T-helper 2 cell treated with Interferon-gamma antibody and Interleukin-4, amounts not matched to agents 100 ng/mL and 5 ng/mL, for 36 hours (primary cell): ENCODE measurements around the gene STK24. TPM values are rescaled to one million over a fixed set of nuclear protein-coding genes. Genes with fewer than 3 reads are reported as not detected.

ENCODE experiments used
- intact Hi-C: fragments of 100-400 bp; cut with micrococcal nuclease; formaldehyde crosslinking; loops from one replicate; pipeline ENCODE4 v1.15.1; 2023
- total RNA-seq: library from RNA; stranded (reverse); gene quantifications from 2 replicates; pipeline ENCODE4 v1.2.3, GENCODE V29; 2022

STK24 gene
- total RNA-seq, 1 donor from 2014 or later: 139 TPM

DNA sequence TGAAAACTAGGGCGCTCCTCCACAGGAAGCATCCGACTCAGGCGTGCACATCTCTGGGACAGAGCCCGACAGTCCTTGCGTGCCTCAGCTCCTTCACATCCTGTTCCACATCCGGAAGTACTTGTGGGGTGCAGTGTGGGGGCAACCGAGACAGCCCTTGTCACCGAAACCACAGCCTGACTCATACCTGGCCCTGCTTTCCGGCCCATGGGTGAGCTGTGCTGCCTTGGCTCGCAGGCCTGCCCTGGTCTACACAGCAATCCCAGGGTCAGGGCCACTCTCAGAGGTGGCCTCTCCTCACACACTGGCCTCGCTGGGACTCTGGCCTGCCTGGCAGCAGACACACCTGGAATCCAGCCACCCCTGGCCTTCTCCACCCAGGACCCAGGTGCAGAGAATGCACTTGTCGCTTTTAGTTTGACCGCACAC lies 100.4 kb downstream of the STK24 start:
- intact Hi-C loops: loop anchor here (1.0 to 10.0 kb wide), 8 partner anchors 9 to 1262 kb away; partner anchors contain the start of gene STK24

DNA sequence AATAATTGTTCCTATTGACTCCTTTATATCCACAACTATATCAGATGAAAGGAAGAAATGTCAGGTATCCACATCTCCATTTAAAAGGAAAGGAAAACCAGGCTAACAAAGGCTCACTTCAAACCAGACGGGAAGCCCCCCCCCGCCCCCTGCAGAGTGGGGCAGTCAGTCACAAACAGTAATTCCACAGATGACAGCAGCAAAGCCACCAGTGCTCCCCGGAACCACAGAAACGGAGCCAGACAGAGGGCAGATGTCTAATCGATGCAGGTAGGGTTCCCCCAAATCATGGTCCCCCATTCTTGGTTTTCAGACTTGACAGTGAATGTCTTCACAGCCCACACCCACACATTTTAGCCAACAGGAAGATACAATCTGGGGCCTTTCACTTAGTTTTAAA lies 100.8 kb downstream of the STK24 start:
- intact Hi-C loops: loop anchor here (1.0 to 10.0 kb wide), 8 partner anchors 9 to 1261 kb away; partner anchors contain the start of gene STK24

DNA sequence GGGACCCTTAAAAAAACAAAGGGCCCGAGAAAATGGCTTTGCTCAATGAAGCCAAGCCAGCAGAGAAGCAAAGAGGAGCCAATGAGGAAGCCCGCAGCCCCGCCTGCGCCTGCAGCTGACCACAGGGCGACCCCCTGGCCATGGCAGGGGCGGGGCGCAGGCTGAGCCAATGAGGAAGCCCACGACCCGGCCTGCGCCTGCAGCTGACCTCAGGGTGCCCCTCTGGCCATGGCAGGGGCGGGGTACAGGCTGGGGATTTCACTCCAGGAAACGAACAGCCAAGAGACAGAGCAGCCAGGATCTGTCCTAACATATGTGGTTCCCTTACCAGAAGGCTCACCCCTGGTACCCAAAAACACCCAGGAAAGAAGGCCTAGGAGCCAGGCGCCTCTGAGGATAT lies 101.4 kb downstream of the STK24 start:
- intact Hi-C loops: loop anchor here (5.0 to 10.0 kb wide), 3 partner anchors 498 to 1261 kb away; no protein-coding TSS in a partner anchor

DNA sequence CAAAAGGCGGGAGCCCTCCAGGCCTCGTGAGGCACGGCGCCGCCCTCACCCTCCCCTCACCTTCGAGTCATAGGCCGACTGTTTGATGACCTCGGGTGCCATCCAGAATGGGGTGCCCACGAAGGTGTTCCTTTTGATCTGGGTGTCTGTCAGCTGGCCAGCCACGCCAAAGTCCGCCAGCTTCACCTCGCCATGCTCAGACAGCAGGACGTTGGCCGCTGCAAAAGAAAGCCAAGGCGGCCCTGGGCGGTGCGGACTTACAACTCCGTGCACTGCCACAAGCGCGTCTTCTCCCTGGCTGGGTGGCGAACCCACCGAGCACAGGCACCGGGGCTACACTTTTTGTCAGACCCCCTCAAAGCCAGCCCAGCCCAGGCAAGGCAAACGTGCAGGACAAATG lies 102.1 kb downstream of the STK24 start:
- intact Hi-C loops: loop anchor here (5.0 to 10.0 kb wide), 3 partner anchors 497 to 1260 kb away; no protein-coding TSS in a partner anchor

DNA sequence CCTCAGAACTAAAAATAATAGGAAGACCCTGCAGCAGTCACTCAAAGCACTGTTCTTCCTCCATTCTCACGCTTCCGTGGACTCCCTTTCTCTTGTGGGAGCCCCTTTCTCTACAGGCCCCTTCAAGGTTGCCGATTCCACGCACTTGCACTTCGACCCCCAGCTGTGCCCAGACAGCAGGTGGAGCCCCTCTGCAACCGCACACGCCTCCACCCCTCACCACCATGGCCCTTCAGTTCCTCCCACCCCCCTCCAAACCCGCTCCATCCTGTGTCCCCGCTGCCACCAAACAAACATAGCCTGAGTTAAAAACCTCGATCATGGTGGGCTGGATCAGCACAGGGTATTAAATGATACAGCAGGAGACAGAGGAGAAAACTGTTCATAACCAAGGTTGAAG lies 102.6 kb downstream of the STK24 start:
- intact Hi-C loops: loop anchor here (10.0 kb wide), 2 partner anchors 581 to 1259 kb away; no protein-coding TSS in a partner anchor

DNA sequence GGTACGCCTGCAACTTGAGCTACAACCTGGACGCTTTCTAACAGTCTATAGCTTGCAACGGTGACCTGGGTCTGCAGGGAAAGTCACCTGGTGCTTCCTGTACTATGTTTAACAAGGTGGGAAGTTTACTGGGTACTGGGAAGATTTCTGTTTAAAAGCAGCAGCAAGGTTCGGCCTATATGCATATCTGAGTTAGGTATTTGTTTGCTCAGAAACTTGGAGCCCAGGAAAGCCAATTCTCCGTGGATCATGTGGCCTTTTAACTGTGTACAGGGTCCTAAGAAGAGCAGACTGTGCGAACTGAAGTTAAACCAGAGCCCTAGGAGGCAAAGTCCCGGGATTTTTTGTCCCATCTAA lies 103.1 kb downstream of the STK24 start:
- intact Hi-C loops: loop anchor here (10.0 kb wide), 2 partner anchors 581 to 1259 kb away; no protein-coding TSS in a partner anchor

DNA sequence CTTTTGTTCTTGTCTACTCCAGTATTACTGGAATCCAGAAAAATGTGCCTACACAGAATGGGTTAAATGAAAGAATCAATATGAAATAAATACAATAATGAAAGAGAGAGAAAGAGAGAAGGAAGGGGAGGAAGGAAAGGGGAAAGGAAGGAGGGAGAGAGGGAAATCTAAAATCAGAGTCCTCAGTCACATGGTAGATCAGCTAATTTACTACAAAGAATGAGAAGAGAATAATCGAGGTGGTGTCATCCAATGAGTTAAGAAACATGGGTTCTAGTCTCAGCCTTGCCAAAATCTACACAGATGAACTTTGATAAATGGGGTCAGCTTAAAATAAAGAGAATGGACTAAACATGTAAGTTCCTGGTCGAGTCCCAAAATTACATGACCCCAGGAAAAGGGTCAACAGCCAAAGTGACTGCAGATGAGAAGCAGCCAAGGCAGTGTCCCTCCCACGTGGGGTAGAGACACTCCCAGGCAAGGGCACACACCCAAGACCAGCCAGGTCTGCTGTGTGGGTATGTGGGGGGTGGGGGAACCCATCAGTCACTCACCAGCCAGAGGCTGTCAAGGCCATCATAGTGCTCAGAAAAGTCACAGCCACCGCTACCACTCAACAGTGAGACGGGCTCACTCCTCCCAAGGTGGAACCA lies 103.6 kb downstream of the STK24 start:
- intact Hi-C loops: loop anchor here (10.0 kb wide), 2 partner anchors 582 to 1258 kb away; no protein-coding TSS in a partner anchor

DNA sequence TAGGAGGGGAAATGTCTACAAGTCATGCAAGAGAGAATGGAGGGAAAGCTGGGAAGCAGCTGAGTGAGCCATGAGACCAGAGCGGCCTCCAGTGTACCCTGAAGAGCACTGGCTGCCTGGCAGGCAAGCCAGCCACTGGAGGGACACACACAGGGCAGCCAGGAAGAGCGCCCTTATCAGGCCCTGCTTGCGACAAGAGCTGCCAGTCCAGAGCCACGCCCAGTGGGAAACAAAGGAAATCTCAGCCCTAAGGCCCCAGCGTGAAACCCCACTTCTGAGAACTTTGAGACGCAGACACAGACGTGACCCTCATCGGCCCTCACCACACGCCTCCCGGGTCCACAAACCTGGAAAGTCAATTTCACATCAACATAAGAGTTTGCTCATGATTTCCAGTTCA lies 105.0 kb downstream of the STK24 start:
- intact Hi-C loops: loop anchor here (10.0 kb wide), 2 partner anchors 583 to 1257 kb away; no protein-coding TSS in a partner anchor

DNA sequence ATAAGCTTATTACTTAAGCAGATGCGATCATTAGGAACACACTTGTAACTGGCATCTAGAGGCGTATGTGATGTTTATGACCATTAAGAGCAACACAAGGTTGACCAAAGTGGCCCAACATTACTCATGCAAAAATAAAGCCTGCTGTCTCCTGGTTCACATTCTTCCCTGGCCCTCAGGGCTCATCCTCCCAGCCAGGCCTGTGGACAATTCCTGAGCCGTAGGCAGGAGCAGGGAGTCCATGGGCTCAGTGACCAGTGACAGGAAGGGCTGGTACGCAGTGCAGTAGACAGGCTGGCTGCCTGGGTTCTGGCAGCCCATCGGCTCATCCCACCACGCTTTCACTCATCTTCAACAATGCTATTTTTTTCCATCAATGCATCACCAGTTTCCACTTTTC lies 106.0 kb downstream of the STK24 start:
- intact Hi-C loops: loop anchor here (10.0 kb wide), 2 partner anchors 584 to 1256 kb away; no protein-coding TSS in a partner anchor

DNA sequence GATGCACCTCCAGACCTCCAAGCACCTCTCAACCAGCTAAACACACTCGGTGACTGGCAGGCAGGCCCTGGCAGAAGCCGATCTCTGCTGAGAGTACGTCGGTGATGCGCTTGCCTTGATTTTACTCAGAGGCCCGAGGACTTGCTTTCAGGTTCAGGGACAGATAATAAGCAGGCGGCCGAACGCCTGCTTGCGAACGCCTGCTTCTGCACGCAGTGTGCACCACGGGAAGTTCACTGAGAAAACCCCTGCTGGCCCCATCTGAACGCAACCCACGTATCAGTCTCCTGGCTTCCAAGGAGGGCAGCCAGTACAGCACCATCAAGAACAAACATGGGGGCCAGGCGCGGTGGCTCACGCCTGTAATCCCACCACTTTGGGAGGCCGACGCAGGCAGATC lies 108.0 kb downstream of the STK24 start:
- intact Hi-C loops: no loop called here

DNA sequence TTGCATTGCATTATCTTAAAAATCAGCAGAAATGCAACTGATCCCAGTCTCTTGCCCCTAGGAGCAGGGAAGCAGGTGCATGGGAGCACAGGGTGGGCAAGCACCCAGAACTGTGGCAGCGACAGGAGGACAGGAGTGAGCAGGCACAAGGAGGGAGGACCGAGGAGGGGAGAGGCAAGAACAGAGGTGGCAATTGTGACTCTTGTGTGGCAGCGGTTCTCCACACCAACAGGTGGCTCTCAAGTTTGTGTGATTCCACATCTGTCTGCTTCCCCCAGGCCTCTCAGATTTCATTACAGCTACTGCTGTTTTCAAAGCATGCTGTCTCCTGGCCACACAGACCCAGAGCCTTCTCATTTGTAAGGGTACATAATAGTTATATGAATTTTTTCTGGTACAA lies 108.5 kb downstream of the STK24 start:
- intact Hi-C loops: no loop called here

DNA sequence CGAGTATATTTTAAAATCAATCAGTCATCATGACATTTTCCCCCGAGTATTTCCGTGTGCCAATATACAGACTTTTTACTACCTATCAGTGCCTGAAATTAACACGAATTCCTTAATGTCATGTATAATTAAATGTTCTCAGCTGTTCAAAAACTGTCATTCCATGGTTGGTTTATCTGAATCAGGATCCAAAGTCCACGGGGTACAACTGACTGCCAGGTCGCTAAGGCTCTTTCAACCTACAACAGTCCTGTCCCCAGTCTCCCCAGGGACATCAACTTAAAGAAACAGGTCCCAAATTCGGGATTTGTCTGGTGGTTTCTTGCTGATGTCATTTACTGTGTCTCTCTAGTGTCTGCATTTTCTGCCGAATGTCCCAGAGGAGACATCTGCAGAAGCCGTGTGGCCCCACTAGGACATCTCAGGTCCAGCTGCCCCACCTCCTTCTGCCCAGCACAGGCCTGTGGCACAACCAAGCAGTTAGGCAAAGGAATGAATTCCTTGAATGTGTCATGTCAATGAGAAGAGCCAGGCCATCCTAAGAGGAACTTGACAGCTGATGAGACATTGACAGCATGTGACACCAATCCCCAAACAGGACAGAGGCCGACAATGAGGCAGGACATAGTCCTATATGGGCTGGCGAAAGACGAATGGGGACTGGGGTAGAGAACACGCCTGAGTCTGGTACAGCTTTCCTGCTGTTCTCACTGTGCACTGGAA lies 109.5 kb downstream of the STK24 start:
- intact Hi-C loops: no loop called here

DNA sequence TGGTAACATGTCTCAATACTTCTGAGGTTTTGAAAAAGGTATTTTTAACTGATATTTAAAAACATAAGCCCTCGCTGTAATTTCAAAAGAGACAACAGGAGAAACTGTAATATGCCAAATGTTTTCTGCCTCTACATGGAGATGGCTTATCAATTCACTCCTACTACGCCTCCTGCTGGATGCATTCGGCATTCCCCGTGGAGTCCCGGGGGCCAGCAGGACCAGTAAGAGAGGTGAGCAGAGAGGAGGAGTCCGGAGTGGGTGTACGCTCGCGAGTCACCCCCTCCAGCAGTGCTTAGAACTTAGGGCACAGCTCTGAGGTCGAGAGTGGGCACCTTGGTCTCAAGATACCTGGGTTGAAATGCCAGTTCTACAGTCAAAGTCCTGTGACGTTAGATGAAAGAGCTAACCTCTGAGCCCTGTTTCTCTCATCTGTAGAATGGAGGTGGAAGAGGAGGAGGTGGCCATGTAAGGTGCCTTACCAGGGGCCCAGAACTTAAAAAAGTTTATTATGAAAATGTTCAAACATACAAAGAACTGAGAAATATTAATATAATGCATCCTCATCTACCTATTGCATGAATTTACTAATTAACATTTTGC lies 110.2 kb downstream of the STK24 start:
- intact Hi-C loops: no loop called here

DNA sequence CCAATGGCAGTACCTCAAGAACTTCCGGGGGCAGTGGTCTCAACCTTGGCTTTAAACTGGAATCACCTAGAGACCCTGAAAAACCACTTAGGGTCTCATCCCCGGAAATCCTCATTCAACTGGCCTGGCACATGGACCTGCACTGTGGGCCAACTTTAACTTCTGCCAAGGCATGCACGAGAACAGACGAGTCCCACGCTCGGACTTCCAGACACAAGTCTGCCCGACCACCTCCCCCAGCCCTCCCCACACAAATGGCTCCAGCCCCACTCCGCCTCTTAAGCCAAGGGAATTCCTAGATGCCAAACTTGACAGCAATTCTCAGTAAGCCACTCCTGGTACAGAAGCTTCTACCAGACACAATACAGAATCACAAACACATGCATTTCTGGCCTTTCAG lies 114.0 kb downstream of the STK24 start:
- intact Hi-C loops: no loop called here

DNA sequence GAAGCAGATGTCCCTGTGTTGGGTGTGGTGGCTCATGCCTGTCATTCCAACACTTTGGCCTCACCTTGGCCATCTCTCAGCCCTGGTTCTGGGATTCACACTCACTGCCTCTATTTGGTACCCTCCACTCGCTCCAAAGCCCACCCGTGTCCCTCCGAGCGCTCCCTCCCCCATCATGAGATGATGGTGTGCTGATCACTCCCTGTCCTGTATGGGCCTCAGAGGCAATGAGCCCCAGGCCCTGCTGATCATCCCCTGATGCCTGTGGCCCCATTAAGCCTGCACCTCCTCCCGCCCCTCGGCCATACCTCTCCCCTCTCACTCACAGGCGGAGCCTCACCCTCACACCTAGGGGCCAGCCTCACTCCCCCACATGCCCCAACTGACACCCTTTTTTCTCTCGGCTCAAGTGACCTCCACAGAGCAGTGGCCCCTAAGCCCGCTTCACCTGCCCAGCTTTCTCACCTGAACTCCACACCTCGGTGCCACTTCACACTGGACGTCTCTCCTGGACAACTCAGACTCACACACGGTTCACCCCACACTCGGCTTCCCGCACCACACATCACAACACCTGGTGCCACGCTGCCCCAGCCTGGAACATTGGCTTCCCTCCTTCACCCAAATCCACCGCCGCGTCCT lies 114.5 kb downstream of the STK24 start:
- intact Hi-C loops: no loop called here

DNA sequence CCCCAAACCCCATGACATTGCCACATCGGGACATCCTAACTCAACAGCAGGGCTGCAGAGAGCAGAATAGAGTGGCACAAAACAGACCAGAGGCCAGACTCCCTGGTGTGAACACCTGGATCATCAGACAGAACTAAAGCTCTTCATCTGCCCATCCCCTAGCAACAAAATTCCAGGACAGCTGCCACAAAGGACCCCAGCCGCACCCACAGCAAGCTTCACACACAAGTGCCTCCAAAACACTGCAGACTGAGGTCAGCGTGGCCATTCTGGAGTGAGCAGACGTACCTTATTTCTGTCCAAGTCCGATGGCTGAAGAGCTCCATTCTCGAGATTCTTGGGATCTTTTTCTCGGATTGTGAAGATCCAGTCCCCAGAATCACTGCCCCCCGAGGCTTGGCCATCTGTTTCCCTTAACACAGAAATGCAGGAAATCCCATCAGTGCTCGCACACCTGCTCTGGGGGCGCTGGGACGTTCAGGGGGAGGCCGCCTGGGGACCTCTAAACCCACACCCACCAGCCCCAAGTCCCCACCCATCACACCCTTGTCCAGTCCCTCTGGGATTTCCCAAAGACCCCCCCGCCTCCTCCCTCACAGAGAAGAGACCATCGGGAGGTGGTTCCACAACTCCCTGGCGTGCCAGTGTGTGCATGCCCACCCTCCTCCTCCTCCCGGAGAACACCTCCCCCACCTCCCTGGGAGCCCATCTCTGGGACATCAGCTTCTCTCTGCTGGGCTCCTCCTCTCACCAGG lies 115.2 kb downstream of the STK24 start:
- intact Hi-C loops: no loop called here

DNA sequence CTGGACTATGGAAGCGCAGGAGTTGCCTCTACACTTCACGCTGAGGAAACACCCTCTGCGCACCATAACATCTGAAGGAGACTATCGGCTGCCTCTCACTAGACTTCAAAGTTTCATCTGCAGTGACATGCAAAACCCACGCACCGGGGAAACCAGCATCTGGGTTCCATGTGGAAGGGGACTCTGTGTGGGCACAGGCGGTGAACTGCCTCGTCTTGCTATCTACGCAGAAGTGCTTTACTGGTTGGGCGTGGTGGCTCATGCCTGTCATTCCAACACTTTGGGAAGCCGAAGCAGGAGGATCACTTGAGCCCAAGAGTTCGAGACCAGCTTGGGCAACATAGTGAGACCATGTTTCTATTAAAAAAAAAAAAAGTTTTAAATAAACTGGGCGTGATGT lies 116.4 kb downstream of the STK24 start:
- intact Hi-C loops: no loop called here

DNA sequence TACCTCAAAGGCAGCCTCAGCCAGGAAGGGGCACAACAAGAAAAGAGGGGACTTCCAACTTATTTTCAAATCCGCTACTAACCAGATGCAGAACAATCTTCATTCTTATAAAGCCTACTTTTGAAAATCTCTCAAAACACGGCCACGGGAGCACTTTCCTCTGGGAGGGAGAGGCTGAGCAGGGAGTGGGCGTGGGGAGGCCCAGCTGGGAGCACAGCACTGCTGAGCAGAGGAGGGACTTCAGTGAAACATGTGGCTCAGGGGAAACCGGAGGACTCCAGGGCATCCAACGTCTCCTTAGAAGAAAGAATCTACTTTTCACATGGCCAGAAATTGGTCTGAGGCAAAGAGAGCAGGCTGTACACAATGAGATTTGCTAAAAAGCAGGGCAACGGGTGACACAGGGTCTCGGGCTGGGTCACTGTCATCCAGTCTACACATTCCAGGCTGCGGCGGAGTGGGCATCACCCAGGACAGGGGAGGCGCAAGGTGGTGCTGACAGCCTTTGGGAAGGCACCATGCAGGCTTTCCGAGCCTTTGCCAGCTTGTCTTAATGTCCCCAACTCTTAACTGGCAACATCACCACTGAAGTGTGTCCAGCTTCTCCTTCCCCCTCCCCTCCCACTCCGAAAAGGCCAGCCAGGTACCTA lies 117.1 kb downstream of the STK24 start:
- intact Hi-C loops: no loop called here

DNA sequence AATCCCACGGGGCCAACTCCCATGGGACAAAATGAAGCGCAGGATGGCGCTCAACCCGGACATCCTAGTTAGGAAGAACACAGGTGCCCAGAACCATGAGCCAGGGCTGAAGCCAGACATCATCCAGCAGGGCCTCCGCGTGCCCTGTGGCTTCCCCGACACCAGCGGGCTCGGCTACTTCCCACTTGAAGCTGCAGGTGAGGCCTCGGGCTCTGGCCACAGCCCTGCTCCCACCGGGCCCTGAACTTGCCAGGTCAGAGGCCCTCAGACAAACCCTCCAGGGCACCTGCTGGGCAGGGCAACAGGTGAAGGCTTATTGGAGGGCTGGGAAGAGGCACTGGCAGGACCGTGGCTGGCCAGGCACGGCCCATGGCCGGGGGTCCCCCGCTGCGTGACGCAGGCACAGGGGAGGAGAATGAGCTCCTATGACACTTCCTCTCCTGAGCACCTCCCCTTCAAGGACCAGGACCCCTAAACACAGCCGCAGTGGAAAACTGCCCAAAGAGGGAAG lies 117.7 kb downstream of the STK24 start:
- intact Hi-C loops: no loop called here

DNA sequence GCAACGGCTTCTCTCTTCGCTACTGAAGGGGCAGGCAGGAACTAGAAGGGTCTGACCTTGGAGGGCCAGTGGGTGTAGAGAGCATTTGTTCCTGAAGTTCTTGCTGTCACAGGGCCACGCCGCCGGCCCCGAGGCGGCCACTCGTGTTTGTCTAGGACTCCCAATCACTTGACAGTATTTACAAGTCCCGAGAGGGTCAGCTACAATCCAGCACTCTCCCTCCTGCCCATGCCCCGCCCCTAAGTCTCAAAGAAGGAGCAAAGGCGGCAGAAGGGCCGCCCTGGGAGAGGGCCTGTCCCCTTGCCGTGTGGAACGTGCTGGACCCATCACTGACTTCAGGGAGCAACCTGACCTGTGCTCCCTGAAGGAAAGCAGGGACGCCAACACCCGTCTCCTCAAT lies 118.5 kb downstream of the STK24 start:
- intact Hi-C loops: no loop called here
